Left ventricle myocardium superior (tissue), 1 donor: ENCODE results near the gene TECPR2. TPM values are rescaled to one million over a fixed set of nuclear protein-coding genes. Genes with fewer than 3 reads are reported as not detected.
"Not testable (repeated sequence)": the region's sequence is repeated elsewhere in the genome, so short reads cannot be mapped to it uniquely, and the experiment has no call there.

Experiments used
- ATAC-seq: fragments of 200-7000 bp; cut with Tn5 transposase; one replicate; pipeline ENCODE4 v1.9.1; 2020; ENCODE audit warnings: mild to moderate bottlenecking, moderate library complexity
- DNase-seq: peaks from one replicate; pipeline ENCODE4 v3.0.0-alpha.2; 2020
- intact Hi-C: fragments of 100-400 bp; cut with micrococcal nuclease; formaldehyde crosslinking; loops from one replicate; pipeline ENCODE4 v1.11.0; 2022
- total RNA-seq: library from RNA; stranded (reverse); fragmentation: NEBNext Ultra II Directional; extraction: Animal tissue kit (Norgen Biotek cat#: 25700); gene quantifications from one replicate; pipeline ENCODE4 v1.2.1, GENCODE V29; 2021
- donor health status: DM: no; HTN: yes; CAD: no; lungs with severe emphysema.

The TECPR2 gene
- total RNA-seq, 1 donor from 2014 or later, result 22.5 TPM

DNA sequence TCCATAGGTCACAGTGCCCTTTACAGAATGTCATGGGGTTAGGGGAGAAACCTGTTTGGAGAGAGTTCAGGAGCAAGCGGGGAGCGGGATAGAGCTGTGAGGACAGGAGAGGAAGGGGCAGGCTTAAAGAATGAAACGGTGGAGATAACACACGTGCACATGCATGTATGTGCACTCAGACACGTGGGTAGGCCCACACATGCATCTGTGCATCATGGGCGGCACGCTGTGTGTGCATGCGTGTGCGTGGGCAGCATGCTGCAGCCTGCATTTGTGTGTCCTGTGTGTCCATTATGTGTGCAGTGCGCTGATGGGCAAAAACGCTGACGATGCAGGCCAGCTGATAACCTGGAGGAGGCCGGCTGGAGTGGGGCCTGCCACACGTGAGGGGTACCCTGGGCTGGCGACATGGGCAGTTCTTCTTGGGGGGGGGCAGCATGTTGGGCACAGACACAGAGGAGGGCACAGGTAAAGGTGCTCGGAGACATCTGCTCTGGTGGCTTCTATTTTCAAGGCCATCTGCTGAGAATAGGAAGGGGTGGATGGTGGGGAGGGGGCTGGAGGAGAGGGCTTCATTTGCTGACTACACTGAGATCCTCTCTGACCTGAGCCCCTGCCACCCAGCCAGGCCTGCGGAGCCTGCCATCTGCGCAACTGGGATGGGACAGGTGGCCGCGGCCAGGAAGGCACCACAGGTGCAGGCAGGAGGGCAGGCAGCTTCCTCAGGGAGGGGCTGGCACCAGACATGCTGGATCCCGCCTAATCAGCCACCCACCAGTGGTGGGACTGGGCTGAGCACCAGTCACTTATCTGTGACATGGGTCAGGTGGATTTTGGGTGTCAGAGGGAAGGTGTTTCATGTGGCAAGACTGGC is 151.4 kb downstream of the TECPR2 start:
- DNase-seq (no peak), ATAC-seq (no peak)
- intact Hi-C loops, result no loop called here

DNA sequence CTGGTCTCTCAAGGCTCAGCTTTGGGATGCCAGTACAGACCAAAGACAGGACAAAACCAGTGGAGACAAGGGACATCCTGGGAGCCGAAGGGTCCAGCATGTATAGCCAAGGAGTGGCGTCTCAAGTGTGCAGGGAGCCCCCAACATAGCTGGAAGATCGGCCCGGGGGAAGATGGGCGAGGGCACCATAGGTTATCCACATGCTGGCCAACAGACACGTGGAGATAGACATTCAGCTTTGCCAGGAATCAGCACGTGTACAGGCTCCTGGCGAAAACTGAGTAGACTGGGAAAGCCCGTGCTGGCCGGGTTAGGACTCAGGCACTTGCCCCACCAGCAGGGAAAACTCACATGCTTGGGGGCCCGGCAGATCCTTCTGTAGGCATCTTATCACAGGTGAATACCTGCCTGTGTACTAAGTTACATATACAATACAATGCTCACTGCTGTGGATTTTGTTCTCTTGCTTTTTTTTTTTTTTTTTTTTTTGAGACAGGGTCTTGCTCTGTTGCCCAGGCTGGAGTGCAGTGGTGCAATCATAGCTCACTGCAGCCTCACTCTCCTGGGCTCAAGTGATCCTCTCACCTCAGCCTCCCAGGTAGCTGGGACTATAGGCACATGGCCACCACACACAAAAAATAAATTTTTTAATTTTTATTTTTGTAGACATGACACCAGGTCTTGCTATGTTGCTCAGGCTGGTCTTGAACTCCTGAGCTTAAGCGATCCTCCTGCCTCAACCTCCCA is 152.4 kb downstream of the TECPR2 start:
- no peak for ATAC-seq
- DNase-seq, result no peak
- intact Hi-C loops, result loop anchor here (5.0 kb wide), 1 partner anchor 78 kb away; no protein-coding TSS in a partner anchor

DNA sequence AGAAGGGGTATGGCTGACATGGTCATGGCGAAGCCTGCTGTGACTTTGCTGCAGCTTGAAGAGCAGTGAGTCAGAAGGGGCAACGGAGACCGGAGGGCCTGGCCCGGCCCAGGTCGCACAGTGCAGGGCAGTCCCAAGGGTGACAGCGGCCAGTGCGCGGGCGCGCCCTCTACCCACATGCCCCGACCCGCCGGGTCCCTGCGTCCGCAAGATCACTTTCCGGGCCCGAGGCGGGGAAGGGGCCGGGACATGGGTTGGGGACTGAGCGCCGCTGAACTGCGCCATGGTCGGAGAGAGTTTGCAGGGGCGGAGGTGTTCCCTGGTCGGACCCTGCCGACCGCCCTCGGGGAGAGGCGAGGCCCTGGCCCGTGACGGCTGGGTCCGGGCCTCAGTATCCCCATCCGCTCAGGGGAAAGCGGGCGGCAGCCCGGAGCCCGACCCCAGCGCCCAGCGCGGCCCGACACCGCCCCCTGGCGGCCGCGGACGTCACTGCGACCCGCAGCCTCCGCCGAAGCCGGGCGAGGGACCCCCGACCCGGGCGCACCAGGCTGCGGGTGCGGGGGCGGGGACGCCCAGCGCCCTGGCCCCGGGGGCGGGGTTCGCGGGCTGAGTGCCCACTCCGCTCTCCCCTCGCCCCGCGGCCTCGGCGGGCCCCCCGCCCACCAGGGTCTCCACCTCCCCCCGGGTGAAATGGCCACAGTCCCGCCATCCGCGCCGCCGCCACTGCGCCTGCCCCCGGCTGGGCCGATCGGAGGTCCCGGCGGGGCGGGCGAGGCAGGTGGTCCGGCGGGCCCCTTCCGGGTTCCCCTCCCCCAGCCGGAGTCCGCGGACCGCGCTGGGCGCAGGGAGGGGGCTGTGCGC is 154.0 kb downstream of the TECPR2 start:
- ATAC-seq, result peak; percentile 83
- intact Hi-C loops, result loop anchor here (5.0 kb wide), 1 partner anchor 79 kb away; no protein-coding TSS in a partner anchor
- peak; percentile 83 for DNase-seq

DNA sequence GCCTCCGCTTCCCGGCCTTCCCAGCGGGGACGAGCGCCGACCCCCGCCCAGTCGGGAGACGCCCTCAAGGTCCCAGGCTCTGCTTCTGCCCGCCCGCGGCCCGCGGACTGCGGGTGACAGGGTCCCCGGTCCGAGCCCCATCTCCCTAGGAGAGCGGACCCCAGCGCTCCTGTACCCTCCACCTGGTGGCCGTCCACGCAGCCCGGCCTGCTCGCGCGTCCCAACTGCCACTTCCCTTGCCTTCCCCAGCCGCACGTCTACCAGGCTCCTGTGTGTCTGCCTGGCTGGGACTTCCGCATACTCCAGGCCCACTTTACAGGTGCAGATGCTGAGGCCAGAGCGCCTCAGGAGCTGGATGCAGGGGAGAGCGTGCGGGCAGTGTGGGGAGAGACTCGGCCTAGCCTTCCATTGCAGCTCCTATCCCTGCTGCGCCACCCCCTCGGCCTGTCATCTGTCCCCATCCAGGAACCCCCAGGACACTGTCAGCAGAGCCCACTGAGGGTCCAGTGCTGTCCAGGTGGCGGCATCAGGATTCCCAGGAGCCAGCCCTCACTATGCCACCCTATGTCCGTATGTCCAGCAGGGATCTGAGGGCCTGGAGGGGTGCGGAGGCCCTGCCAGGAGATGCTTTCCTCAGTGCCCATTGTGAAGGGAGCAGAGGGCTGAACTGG is 154.8 kb downstream of the TECPR2 start:
- peak; percentile 8 for ATAC-seq
- intact Hi-C loops, result loop anchor here (5.0 kb wide), 1 partner anchor 80 kb away; no protein-coding TSS in a partner anchor
- no peak for DNase-seq

DNA sequence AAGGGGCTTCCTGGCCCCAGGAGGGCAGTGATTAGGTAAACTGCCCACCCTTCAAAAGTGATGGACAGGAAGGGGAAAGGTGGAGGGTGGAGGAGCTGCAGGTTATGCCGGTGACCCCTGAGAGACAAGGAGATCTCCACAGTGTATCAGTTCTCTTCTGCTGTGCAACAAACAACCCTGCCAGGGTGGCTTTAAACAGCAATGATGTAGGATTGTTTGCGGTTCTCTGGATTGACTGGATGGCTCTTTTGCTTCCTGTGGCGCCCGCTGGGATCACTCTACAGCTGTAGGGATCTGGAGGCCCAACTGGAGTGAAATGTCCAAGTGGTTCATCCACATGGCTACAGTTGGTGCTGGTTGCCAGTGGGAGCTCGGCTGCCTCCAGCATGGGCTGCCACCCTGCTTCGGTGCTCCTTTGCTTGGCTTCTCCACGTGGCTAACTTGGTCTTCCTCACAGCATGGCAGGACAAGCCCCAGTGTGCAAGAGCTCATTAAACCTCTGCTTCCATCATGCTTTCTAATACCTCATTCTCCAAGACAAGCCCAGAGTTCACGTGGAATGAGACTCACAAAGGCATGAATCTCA is 155.4 kb downstream of the TECPR2 start:
- no peak for DNase-seq
- intact Hi-C loops, result loop anchor here (5.0 kb wide), 1 partner anchor 81 kb away; no protein-coding TSS in a partner anchor

DNA sequence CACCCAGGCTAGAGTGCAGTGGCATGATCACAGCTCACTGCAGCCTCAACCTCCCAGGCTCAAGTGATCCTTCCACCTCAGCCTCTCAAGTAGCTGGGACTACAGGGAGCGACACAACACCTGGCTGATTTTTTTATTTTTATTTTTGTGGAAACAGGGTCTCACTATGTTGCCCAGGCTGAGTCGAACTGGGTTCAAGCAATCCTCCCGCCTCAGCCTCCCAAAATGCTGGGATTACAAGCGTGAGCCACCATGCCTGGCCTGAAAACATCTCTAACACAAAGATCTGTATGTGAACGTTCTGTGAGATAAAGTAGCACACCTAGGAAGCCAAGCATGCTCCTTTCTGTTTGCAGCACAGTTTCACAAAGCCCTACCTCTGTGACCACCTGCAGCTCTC is 157.0 kb downstream of the TECPR2 start:
- DNase-seq, ATAC-seq: not testable (repeated sequence)
- intact Hi-C loops, result loop anchor here (5.0 kb wide), 1 partner anchor 82 kb away; no protein-coding TSS in a partner anchor

More for the DNA sequence above, 155.4 kb downstream of the TECPR2 start:
- no peak for ATAC-seq

DNA sequence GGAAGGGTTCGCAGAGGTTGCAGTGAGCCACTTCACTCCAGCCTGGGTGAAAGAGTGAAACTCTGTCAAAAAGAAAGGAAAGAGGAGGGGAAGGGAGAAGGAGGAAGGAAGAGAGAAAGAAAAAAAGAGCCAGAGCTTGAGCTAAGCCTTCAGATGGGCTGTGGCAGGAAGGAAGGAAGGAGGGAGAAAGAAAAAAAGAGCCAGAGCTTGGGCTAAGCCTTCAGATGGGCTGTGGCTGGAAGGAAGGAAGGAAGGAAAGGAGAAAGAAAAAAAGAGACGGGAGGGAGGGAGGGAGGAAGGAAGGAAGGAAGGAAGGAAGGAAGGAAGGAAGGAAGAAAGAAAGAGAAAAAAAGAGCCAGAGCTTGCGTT is 160.4 kb downstream of the TECPR2 start:
- intact Hi-C loops, result no loop called here
- ATAC-seq (no peak), DNase-seq (no peak)

DNA sequence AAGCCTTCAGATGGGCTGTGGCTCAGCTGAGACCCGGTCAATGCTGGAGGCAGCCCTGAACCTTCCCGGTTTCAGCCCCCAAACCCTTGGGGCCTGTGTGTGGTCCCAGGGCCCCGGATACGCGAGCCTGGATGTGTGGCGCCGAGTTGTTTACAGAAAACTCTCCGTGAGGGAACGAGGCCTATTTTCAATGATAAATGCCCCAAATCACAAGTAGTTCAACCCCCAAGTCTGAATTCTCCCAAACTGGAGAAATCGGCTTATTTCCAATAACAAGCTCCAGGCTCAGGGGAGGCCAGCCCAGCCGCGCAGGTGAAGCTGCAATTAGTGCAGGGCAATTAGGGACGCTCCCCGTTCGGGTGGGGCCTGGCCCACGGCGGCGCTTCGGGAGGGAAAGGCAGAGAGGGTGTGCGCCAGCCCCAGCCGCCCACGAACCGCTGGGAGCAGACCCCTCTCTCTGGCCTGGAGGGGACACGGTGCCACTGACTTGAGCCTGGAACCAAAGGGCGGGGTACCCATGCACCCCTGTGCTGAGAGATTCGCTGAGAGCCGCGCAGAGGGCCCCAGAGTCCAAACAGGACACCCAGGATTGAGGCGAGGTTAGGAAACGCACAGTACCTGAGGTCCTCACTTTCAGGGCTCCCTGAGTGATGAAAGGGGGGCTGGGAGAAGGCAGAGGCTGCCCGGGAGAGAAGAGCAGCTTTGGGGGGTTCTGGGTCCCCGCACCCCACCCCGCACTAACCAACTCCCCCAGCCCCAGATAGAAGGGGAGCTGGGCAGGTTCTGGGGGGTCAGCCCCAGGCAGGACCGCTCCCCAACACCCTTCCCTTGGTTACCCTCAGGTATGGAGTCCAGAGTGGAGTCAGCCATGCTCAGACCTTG is 161.1 kb downstream of the TECPR2 start:
- intact Hi-C loops, result no loop called here
- no peak for ATAC-seq
- no peak for DNase-seq

DNA sequence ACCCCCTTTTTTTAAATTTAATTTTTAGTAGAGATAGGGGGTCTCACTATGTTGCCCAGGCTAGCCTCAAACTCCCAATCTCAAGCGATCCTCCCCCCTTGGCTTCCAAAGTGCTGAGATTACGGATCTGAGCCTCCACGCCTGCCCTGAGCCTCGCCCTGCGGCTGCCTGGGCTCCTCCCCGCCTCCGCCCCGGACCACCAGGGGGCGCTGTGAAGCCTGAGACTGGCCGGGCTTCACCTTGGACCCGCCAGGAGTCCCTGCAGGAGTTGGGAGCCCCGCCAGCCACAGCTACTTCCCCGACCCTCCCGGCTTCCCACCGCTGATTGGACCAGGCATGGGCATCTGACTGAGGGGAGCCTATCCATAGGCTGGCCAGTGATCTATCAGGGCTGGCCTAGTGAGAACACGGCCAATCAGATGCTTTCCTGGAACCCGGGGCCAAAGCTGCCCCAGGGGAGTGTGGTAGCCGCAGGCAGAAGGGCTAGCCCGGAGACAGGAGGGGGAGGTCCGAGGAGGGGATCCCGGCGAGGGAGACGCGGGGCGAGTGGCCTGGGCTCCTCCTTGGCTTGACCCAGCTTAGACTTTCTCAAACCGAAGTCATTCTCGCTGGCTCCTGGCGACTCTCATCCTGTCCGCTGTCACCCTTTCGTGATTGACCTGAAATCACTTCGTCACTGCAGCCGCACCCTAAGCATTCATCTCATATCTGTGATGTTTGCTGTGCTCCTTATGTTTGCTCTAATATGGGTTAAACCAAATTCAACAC is 161.9 kb downstream of the TECPR2 start:
- intact Hi-C loops, result no loop called here
- ATAC-seq (peak; percentile 98), DNase-seq (peak; percentile 100)

DNA sequence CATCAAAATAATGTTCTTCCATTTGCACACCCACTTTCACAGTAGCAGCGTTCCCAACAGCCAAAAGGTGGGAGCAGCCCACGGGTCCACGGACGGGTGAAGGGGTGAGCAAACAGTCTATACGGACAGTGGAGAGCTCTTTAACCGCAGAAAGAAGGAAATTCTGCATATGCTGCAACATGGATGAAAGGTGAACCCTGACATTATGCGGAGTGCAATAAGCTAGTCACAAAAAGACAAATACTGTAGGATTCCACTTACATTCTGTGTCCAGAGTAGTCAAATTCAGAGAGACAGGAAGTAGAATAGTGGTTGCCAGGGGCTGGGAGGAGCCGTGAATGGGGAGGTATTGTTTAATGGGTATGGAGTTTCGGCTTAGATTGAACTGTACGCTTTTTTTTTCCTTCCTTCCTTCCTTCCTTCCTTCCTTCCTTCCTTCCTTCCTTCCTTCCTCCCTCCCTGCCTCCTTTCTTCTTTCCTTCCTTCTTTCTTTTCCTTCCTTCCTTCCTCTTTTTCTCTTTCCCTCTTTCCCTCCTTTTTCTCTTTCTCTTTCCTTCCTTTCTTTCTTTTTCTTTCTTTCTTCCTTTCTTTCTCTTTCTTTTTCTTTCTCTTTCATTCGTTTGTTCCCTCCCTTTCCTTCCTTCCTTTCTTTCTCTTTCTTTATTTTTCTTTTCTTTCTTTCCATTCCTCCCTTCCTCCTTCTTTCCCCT is 162.6 kb downstream of the TECPR2 start:
- ATAC-seq (peak; percentile 47), DNase-seq (no peak)
- intact Hi-C loops, result no loop called here

DNA sequence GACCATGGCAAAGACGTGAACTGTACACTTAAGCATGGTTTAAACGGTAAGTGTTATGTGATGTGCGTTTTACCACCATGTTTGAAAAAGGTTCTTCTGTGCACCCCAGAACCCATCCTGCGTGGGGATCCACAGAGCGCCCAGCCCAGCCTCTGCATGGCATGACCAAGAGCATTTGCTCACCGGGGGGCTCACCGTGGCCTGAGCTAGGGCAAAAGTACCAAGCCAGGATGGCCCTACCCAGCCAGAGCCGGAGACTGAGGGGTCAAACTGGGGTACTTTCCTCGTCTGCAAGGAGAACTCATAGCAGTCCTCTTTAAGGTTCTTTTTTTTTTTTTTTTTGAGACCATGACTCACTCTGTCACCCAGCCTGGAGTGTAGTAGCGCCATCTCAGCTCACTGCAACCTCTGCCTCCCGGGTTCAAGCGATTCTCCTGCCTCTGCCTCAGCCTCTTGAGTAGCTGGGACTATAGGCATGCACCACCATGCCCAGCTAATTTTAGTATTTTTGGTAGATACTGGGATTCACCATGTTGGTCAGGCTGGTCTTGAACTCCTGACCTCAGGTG is 163.3 kb downstream of the TECPR2 start:
- intact Hi-C loops, result no loop called here
- ATAC-seq, result no peak
- DNase-seq, result no peak

DNA sequence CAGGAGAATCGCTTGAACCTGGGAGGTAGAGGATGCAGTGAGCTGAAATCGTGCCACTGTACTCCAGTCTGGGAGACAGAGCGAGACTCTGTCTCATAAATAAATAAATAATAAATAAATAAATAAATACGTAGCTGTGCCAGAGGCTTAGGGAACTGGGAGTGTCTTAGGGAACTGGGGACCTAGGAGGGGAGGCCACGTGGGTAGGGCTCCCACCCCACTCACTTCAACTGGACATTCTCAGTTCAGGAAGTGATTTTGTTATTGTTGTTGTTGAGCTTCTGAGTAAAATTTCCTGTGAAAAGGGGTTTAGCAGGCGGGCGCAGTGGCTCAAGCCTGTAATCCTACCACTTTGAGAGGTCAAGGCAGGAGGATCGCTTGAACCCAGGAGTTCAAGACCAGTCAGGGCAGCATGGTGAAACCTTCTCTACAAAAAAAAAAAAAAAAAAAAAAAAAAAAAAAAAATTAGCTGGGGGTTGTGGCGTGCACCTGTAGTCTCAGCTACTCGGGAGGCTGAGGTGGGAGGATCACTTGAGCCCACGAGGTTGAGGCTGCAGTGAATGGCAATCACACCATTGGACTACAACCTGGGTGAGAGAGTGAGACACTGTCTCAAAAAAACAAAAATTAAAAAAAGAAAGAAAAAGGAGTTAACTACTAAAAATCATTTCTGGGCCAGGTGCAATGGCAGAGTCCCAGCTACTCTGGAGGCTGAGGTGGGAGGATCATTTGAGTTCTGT is 165.9 kb downstream of the TECPR2 start:
- no peak for DNase-seq
- intact Hi-C loops, result no loop called here
- ATAC-seq, result no peak

DNA sequence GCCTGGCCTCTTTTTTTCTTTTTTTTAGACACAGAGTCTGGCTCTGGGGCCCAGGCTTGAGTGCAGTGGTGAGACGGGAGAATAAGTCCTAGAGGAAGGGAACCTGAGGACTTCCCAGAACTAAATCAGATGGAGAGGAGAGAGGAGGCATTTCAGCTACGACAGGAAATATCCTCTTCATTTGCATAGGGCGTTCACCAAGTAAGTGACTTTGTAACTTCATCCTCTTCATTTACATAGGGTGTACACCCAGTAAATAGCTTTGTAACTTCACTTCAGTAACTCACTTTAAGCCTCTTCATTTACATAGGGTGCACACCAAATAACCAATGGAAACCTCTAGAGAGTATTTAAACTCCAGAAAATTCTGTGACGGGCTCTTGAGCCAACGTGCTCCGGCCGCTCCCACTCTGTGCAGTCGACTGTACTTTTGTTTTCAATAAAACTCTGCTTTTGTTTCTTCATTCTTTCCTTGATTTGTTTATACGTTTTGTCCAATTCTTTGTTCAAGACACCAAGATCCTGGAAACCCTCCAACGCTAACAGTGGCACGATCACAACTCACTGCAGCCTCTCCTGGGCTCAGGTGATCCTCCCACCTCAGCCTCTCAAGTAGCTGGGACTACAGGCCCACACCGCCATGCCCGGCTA is 168.2 kb downstream of the TECPR2 start:
- no peak for ATAC-seq
- no peak for DNase-seq
- intact Hi-C loops, result no loop called here

DNA sequence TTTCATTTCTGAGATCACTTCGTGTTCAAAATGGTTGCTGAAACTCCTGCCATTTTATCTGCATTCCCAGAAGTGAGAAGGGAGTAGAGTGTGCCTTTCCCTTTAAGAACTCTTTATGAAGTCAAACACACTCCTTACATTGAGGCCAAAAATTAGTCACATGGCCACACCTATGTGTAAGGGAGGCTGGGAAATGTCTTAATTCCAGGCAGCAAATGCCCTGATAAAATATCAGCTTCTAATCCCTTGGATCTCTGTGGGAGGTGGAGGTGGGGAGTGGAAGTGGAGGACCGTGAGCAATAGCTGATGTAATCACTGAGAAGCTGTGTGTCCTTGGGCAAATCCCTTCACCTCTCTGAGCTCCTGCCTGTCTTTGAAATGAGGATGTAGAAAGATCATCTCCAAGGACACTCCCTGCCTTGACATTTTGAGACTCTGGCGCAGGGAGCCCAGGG is 169.5 kb downstream of the TECPR2 start:
- DNase-seq, result no peak
- intact Hi-C loops, result no loop called here
- ATAC-seq, result no peak
